Sigmoid colon (tissue), 7 donors: ENCODE data around the gene SRRM3. TPM values are rescaled to one million over a fixed set of nuclear protein-coding genes. Genes with fewer than 3 reads are reported as not detected.

Experiments used
- DNase-seq: peaks from one replicate; pipeline ENCODE4 v3.0.0-alpha.2; 2019
- H3K27ac ChIP-seq, 4 donors: fragments of 200-600 bp; sonication (generic); one replicate each; pipeline ENCODE4 v1.5.1; 2016 to 2019; ENCODE audit warnings: mild to moderate bottlenecking in 1 of 4
- H3K27me3 ChIP-seq, 3 donors: fragments of 200-600 bp; sonication (generic); one replicate each; pipeline ENCODE4 v1.5.1; 2019; ENCODE audit warnings: mild to moderate bottlenecking in 1 of 3
- H3K36me3 ChIP-seq, 4 donors: fragments of 200-600 bp; sonication (generic); one replicate each; pipeline ENCODE4 v1.5.1; 2016 to 2019
- H3K4me1 ChIP-seq, 4 donors: fragments of 200-600 bp; sonication (generic); one replicate each; pipeline ENCODE4 v1.5.1; 2017 to 2019
- H3K4me3 ChIP-seq, 4 donors: fragments of 200-600 bp; sonication (generic); one replicate each; pipeline ENCODE4 v1.5.1; 2017 to 2019; ENCODE audit warnings: mild to moderate bottlenecking in 2 of 4, moderate library complexity in 1 of 4
- H3K9me3 ChIP-seq, 4 donors: fragments of 200-600 bp in 3 of 4; sonication (generic) in 3 of 4; one replicate each; pipeline versions ENCODE4 v1.5.1 to v1.6.1; 2013 to 2019
- CTCF ChIP-seq, 4 experiments: fragments of 450-650 bp in 3 of 4; fragments of 200-600 bp in 1 of 4; IDR thresholded peaks; one replicate each; pipeline ENCODE4 v1.5.1; 2016 to 2019; ENCODE audit warnings: antibody characterized with exemption in 4 of 4, mild to moderate bottlenecking in 3 of 4, moderate library complexity in 2 of 4
- EP300 ChIP-seq, 4 donors: sonication (generic); formaldehyde crosslinking; IDR thresholded peaks; one replicate each; pipeline ENCODE4 v1.6.1; 2017; ENCODE audit warnings: antibody characterized with exemption in 4 of 4
- POLR2A ChIP-seq, 2 donors: fragments of 450-650 bp; IDR thresholded peaks; one replicate each; pipeline ENCODE4 v1.6.1; 2016; ENCODE audit warnings: antibody characterized with exemption in 2 of 2, mild to moderate bottlenecking in 2 of 2, moderate library complexity in 2 of 2
- POLR2AphosphoS5 ChIP-seq, 4 donors: sonication (generic); formaldehyde crosslinking; IDR thresholded peaks; one replicate each; pipeline ENCODE4 v1.6.1; 2017; ENCODE audit warnings: antibody characterized with exemption in 4 of 4
- WGBS, 2 donors: extraction: QIAGEN DNeasy Blood & Tissue Kit; methylation state at CpG; one replicate each; pipeline ENCODE4 v1.1.7; 2013; 5-methylcytosine and 5-hydroxymethylcytosine counted together
- intact Hi-C: fragments of 100-400 bp; cut with DNase I; formaldehyde crosslinking; loops from one replicate; pipeline ENCODE4 v1.15.1; 2023
- polyA plus RNA-seq, 3 donors: library from polyadenylated mRNA; stranded (reverse); fragments of 200-250 nt; gene quantifications; one replicate each; pipeline ENCODE4 v1.2.3, GENCODE V29; 2013
- total RNA-seq, 4 donors: library from RNA; depleted of rRNA; stranded (reverse); fragments of >200 nt; gene quantifications; one replicate each; pipeline ENCODE4 v1.1.0, GENCODE V29; 2016
- donor health status: healthy with polysubstance abuse.
- donor health status: Bipolar disorder and iron deficiency.
- donor health status: healthy.

SRRM3 gene
- total and polyA plus RNA-seq, 7 donors: 1.4 to 16.1 (median 2.2) TPM

GRCh38 chr7:76262683-76263402, 61.1 kb downstream of the SRRM3 start:
- H3K27me3 ChIP-seq: peaks cover 29 to 55% (median 44%) of the 10 kb centered on the region in 3 donors
- TF ChIP-seq EP300 (IDR thresholded peaks at IDR 0.05) (no peak), POLR2A (IDR thresholded peaks at IDR 0.05) (no peak), CTCF (IDR thresholded peaks at IDR 0.05) (peak; percentile 17 to 61 (median 42))
- 66 to 71% methylated on average over 7 of the region's 7 CpGs for WGBS, 2 donors
- H3K36me3 ChIP-seq: no peaks in the 10 kb centered on the region
- DNase-seq: no peak
- H3K4me3 ChIP-seq: no peak overlapping the region
- H3K9me3 ChIP-seq: no peaks in the 10 kb centered on the region
- peaks cover 0 to 21% (median 19%) of the 10 kb centered on the region in 4 donors for H3K4me1 ChIP-seq
- intact Hi-C loops: loop anchor here (5.0 kb wide), 1 partner anchor 61 kb away; the partner anchor contains the start of gene SRRM3
- no peak overlapping the region for H3K27ac ChIP-seq

- Histone ChIP-seq H3K4me3 (no peak overlapping the region), H3K9me3 (no peaks in the 10 kb centered on the region), H3K27me3 (peaks cover 13 to 56% (median 42%) of the 10 kb centered on the region in 3 donors), H3K36me3 (no peaks in the 10 kb centered on the region), H3K27ac (no peak overlapping the region), H3K4me1 (peaks cover 0 to 12% (median 12%) of the 10 kb centered on the region in 4 donors)
- no peak for DNase-seq
- 89 to 91% methylated on average over 7 of the region's 7 CpGs for WGBS, 2 donors
- TF ChIP-seq EP300 (IDR thresholded peaks at IDR 0.05) (no peak), CTCF (IDR thresholded peaks at IDR 0.05) (no peak), POLR2A (IDR thresholded peaks at IDR 0.05) (no peak), POLR2AphosphoS5 (IDR thresholded peaks at IDR 0.05) (no peak)
- intact Hi-C loops: no loop called here
These were observed 63.6 kb downstream of the SRRM3 start for GRCh38 chr7:76265299-76265698.

- H3K27me3 ChIP-seq: peaks cover 11 to 53% (median 34%) of the 10 kb centered on the region in 3 donors
- TF ChIP-seq CTCF (IDR thresholded peaks at IDR 0.05) (no peak), POLR2AphosphoS5 (IDR thresholded peaks at IDR 0.05) (no peak), POLR2A (IDR thresholded peaks at IDR 0.05) (no peak), EP300 (IDR thresholded peaks at IDR 0.05) (no peak)
- H3K4me3 ChIP-seq: peak overlapping the region in 3 of 4 donors; percentile 14 to 38 (median 32)
- no peak for DNase-seq
- peaks cover 0 to 12% (median 11%) of the 10 kb centered on the region in 4 donors for H3K4me1 ChIP-seq
- H3K27ac ChIP-seq: no peak overlapping the region
- WGBS, 2 donors: 2 to 4% methylated on average over 68 of the region's 68 CpGs
- H3K9me3 ChIP-seq: no peaks in the 10 kb centered on the region
- intact Hi-C loops: no loop called here
- H3K36me3 ChIP-seq: no peaks in the 10 kb centered on the region
These were observed 65.6 kb downstream of the SRRM3 start for GRCh38 chr7:76267107-76267893.

- Histone ChIP-seq H3K27ac (no peak overlapping the region), H3K27me3 (peaks cover 11 to 59% (median 34%) of the 10 kb centered on the region in 3 donors), H3K4me3 (no peak overlapping the region), H3K4me1 (peaks cover 0 to 12% (median 11%) of the 10 kb centered on the region in 4 donors), H3K9me3 (no peaks in the 10 kb centered on the region), H3K36me3 (no peaks in the 10 kb centered on the region)
- WGBS, 2 donors: 4 to 35% methylated on average over 4 of the region's 4 CpGs
- TF ChIP-seq EP300 (IDR thresholded peaks at IDR 0.05): no peak
- TF ChIP-seq POLR2A (IDR thresholded peaks at IDR 0.05): no peak
- intact Hi-C loops: no loop called here
- DNase-seq: no peak
These were observed 66.1 kb downstream of the SRRM3 start for GRCh38 chr7:76267894-76268183.

- Histone ChIP-seq H3K9me3 (no peaks in the 10 kb centered on the region), H3K36me3 (no peaks in the 10 kb centered on the region), H3K4me3 (no peak overlapping the region), H3K4me1 (peaks cover 0 to 12% (median 11%) of the 10 kb centered on the region in 4 donors), H3K27ac (no peak overlapping the region), H3K27me3 (peaks cover 11 to 63% (median 34%) of the 10 kb centered on the region in 3 donors)
- TF ChIP-seq EP300 (IDR thresholded peaks at IDR 0.05) (no peak), CTCF (IDR thresholded peaks at IDR 0.05) (no peak), POLR2A (IDR thresholded peaks at IDR 0.05) (no peak), POLR2AphosphoS5 (IDR thresholded peaks at IDR 0.05) (no peak)
- 48% methylated on average over 5 of the region's 5 CpGs for WGBS, 2 donors
- intact Hi-C loops: no loop called here
- no peak for DNase-seq
These were observed 66.7 kb downstream of the SRRM3 start for GRCh38 chr7:76268376-76268775.
